MM.1S (cell line): ENCODE measurements around the gene RBMS3.

ENCODE experiments used
- DNase-seq: peaks from one replicate; pipeline ENCODE4 v3.0.0-alpha.2; 2015
- H2AFZ ChIP-seq: fragments of 300-600 bp; sonication (generic); 2 replicates; pipeline ENCODE4 v1.6.0; 2016; ENCODE audit warnings: antibody characterized with exemption, low read length
- H3F3A ChIP-seq: fragments of 300-600 bp; sonication (generic); 2 replicates; pipeline ENCODE4 v1.6.1; 2016; ENCODE audit warnings: mild to moderate bottlenecking, antibody characterized with exemption, low read length, moderate library complexity, mixed read lengths; ENCODE audit not compliant: insufficient read depth
- H3K27ac ChIP-seq: fragments of 300-600 bp; sonication (generic); 2 replicates; pipeline ENCODE4 v1.5.1; 2016; ENCODE audit warnings: mild to moderate bottlenecking, low read length
- H3K27me3 ChIP-seq: fragments of 300-600 bp; sonication (generic); replicated peaks from 2 replicates; pipeline ENCODE4 v1.6.0; 2016; ENCODE audit warnings: low read length; ENCODE audit not compliant: insufficient read depth
- H3K36me3 ChIP-seq: fragments of 300-600 bp; sonication (generic); replicated peaks from 2 replicates; pipeline ENCODE4 v1.6.1; 2016; ENCODE audit warnings: mild to moderate bottlenecking, low read length, mixed read lengths; ENCODE audit not compliant: insufficient read depth
- H3K4me1 ChIP-seq: fragments of 300-600 bp; sonication (generic); 2 replicates; pipeline ENCODE4 v1.6.1; 2016; ENCODE audit warnings: low read length, mixed read lengths
- H3K4me2 ChIP-seq: fragments of 300-600 bp; sonication (generic); 2 replicates; pipeline ENCODE4 v1.6.0; 2016; ENCODE audit warnings: low read depth, low read length
- H3K4me3 ChIP-seq: fragments of 300-600 bp; sonication (generic); 2 replicates; pipeline ENCODE4 v1.5.1; 2016; ENCODE audit warnings: low read length, mixed read lengths
- H3K79me2 ChIP-seq: fragments of 300-600 bp; sonication (generic); 2 replicates; pipeline ENCODE4 v1.6.1; 2016; ENCODE audit warnings: mixed run types, low read length, mixed read lengths
- H3K9ac ChIP-seq: fragments of 300-600 bp; sonication (generic); 2 replicates; pipeline ENCODE4 v1.6.1; 2016; ENCODE audit warnings: low read length, mixed read lengths
- H3K9me2 ChIP-seq: fragments of 300-600 bp; sonication (generic); replicated peaks from 2 replicates; pipeline ENCODE4 v1.6.1; 2016; ENCODE audit warnings: mild to moderate bottlenecking, low read length, mixed read lengths; ENCODE audit not compliant: insufficient read depth
- H3K9me3 ChIP-seq: fragments of 300-600 bp; sonication (generic); replicated peaks from 2 replicates; pipeline ENCODE4 v1.6.1; 2016; ENCODE audit warnings: mild to moderate bottlenecking, low read length, mixed read lengths; ENCODE audit not compliant: insufficient read depth
- H4K20me1 ChIP-seq: fragments of 300-600 bp; sonication (generic); 2 replicates; pipeline ENCODE4 v1.6.1; 2016; ENCODE audit warnings: mild to moderate bottlenecking, low read length, moderate library complexity, mixed read lengths; ENCODE audit not compliant: insufficient read depth
- EZH2 ChIP-seq: fragments of 300-600 bp; sonication (generic); optimal IDR thresholded peaks from 2 replicates; pipeline ENCODE3; 2017; ENCODE audit warnings: low read depth, mild to moderate bottlenecking, antibody characterized with exemption, low read length, mixed read lengths
- EZH2phosphoT487 ChIP-seq: fragments of 300-600 bp; sonication (generic); IDR thresholded peaks from 2 replicates; pipeline ENCODE4 v1.6.1; 2018; ENCODE audit warnings: antibody characterized with exemption, low read length
- TF ChIP-seq, protein P1 (sequence below): fragments of 300-600 bp; sonication (generic); IDR thresholded peaks from 2 replicates; pipeline ENCODE4 v1.5.1; 2016; ENCODE audit warnings: antibody characterized with exemption, low read length, mixed read lengths

The RBMS3 gene

DNA sequence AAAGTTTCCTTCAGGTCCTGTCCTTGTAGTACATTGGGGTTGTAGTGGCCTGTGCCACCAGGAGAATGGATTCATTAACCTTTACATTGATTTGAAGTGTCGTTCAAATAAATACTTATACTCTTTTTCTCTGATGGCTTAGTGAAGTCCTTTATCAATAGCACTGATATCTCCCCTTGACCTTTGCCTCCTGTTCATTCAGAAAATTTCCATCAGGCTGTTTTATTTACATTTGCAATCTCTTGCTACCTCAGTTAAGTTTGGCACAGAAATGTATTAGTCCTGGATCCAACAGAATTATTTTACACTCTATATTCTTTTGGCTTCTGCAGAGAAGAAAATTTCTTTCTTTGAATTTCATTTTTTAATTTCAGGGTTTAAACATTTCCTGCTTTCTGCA lies 497.0 kb downstream of the RBMS3 start:
- H3K27me3 ChIP-seq, result no peaks in the 10 kb centered on the region
- H3K4me3 ChIP-seq, result no peak overlapping the region
- no peaks in the 10 kb centered on the region for H3K9me2 ChIP-seq
- no peaks in the 10 kb centered on the region for H3K36me3 ChIP-seq
- H3K9ac ChIP-seq, result no peak overlapping the region
- no peaks in the 10 kb centered on the region for H3K4me1 ChIP-seq
- no peaks in the 10 kb centered on the region for H3K9me3 ChIP-seq
- no peak overlapping the region for H3K4me2 ChIP-seq
- no peaks in the 10 kb centered on the region for H3F3A ChIP-seq
- H4K20me1 ChIP-seq, result no peaks in the 10 kb centered on the region
- H2AFZ ChIP-seq, result no peak overlapping the region
- no peak overlapping the region for H3K27ac ChIP-seq
- TF ChIP-seq, protein P1, sequence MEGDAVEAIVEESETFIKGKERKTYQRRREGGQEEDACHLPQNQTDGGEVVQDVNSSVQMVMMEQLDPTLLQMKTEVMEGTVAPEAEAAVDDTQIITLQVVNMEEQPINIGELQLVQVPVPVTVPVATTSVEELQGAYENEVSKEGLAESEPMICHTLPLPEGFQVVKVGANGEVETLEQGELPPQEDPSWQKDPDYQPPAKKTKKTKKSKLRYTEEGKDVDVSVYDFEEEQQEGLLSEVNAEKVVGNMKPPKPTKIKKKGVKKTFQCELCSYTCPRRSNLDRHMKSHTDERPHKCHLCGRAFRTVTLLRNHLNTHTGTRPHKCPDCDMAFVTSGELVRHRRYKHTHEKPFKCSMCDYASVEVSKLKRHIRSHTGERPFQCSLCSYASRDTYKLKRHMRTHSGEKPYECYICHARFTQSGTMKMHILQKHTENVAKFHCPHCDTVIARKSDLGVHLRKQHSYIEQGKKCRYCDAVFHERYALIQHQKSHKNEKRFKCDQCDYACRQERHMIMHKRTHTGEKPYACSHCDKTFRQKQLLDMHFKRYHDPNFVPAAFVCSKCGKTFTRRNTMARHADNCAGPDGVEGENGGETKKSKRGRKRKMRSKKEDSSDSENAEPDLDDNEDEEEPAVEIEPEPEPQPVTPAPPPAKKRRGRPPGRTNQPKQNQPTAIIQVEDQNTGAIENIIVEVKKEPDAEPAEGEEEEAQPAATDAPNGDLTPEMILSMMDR, result no peak
- no peak for TF ChIP-seq EZH2
- TF ChIP-seq EZH2phosphoT487, result no peak
- no peak for DNase-seq
- no peaks in the 10 kb centered on the region for H3K79me2 ChIP-seq

DNA sequence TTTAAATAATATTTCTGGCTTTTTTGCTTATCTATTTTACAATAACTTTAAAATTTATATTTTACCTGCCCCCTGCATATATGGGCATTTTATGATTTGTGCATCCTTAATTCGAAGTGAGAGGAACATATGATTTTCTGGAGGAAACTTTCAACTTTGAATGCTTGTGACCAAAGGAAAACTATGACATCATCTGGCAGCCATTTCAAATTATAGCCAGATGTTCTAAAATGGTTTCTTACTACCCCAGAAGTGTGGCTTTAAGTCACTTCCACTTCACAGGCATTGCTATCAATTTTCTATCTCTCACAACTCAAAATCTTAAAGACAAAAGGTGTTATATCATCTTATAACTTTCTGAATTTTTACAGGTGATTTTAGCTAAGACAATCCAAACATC lies 508.8 kb downstream of the RBMS3 start:
- H3K27ac ChIP-seq, result no peak overlapping the region
- H3K9ac ChIP-seq, result no peak overlapping the region
- H3K4me2 ChIP-seq, result no peak overlapping the region
- no peaks in the 10 kb centered on the region for H3K9me3 ChIP-seq
- DNase-seq, result no peak
- H3K4me3 ChIP-seq, result no peak overlapping the region
- H3F3A ChIP-seq, result no peaks in the 10 kb centered on the region
- no peak overlapping the region for H2AFZ ChIP-seq
- TF ChIP-seq EZH2phosphoT487, result no peak
- TF ChIP-seq, protein P1, result no peak
- H3K36me3 ChIP-seq, result no peaks in the 10 kb centered on the region
- H3K27me3 ChIP-seq, result no peaks in the 10 kb centered on the region
- no peaks in the 10 kb centered on the region for H4K20me1 ChIP-seq
- H3K79me2 ChIP-seq, result no peaks in the 10 kb centered on the region
- H3K9me2 ChIP-seq, result no peaks in the 10 kb centered on the region
- H3K4me1 ChIP-seq, result no peaks in the 10 kb centered on the region

- TF ChIP-seq, protein P1, result no peak
- no peak for TF ChIP-seq EZH2phosphoT487
- TF ChIP-seq EZH2, result no peak
- H3F3A ChIP-seq, result no peaks in the 10 kb centered on the region
- no peaks in the 10 kb centered on the region for H3K36me3 ChIP-seq
- no peak overlapping the region for H2AFZ ChIP-seq
- H3K9me2 ChIP-seq, result no peaks in the 10 kb centered on the region
- H3K4me1 ChIP-seq, result no peaks in the 10 kb centered on the region
- no peak for DNase-seq
- H3K9me3 ChIP-seq, result no peaks in the 10 kb centered on the region
- no peak overlapping the region for H3K4me2 ChIP-seq
- H3K4me3 ChIP-seq, result no peak overlapping the region
- H3K9ac ChIP-seq, result no peak overlapping the region
- H3K27ac ChIP-seq, result no peak overlapping the region
- no peaks in the 10 kb centered on the region for H3K79me2 ChIP-seq
- no peaks in the 10 kb centered on the region for H3K27me3 ChIP-seq
- H4K20me1 ChIP-seq, result no peaks in the 10 kb centered on the region
Measured at GRCh38 chr3:29796808-29797207, 515.9 kb downstream of the RBMS3 start.

- TF ChIP-seq EZH2 (no peak), EZH2phosphoT487 (no peak)
- TF ChIP-seq, protein P1, result no peak
- Histone ChIP-seq H3K9me2 (no peaks in the 10 kb centered on the region), H3F3A (no peaks in the 10 kb centered on the region), H3K9ac (no peak overlapping the region), H2AFZ (no peak overlapping the region), H3K27ac (no peak overlapping the region), H3K79me2 (no peaks in the 10 kb centered on the region), H3K9me3 (no peaks in the 10 kb centered on the region), H3K4me2 (no peak overlapping the region), H3K4me1 (no peaks in the 10 kb centered on the region), H3K27me3 (no peaks in the 10 kb centered on the region), H4K20me1 (no peaks in the 10 kb centered on the region), H3K4me3 (no peak overlapping the region), H3K36me3 (no peaks in the 10 kb centered on the region)
- DNase-seq, result no peak
Measured at GRCh38 chr3:29802057-29802456, 521.2 kb downstream of the RBMS3 start.
